Adipose tissue (tissue), 3 donors: Measurements from ENCODE around the gene ZDHHC1. TPM values are rescaled to one million over a fixed set of nuclear protein-coding genes. Genes with fewer than 3 reads are reported as not detected.
"Not testable (repeated sequence)": the region's sequence is repeated elsewhere in the genome, so short reads cannot be mapped to it uniquely, and the experiment has no call there.

ENCODE experiments used
- H3K27ac ChIP-seq: one replicate; pipeline ENCODE4 v1.5.1; 2013; ENCODE audit warnings: low read depth, low read length
- WGBS, 3 donors: extraction: QIAGEN DNeasy Blood & Tissue Kit; methylation state at CpG; one replicate each; pipeline ENCODE4 v1.1.7; 2013; 5-methylcytosine and 5-hydroxymethylcytosine counted together
- polyA plus RNA-seq, 3 donors: library from polyadenylated mRNA; stranded (reverse); fragments of 200-250 nt; gene quantifications; one replicate each; pipeline ENCODE4 v1.2.3, GENCODE V29; 2013
- donor health status: healthy with polysubstance abuse.
- donor health status: Bipolar disorder and iron deficiency.
- donor health status: healthy.

ZDHHC1 gene
- polyA plus RNA-seq, 3 donors: 6.8 to 8.9 (median 7.8) TPM

- H3K27ac ChIP-seq: no peak overlapping the region
- 62 to 90% (median 74%) methylated on average over 26 to 27 of the region's 27 CpGs for WGBS, 3 donors
Observed at GRCh38 chr16:67389911-67390815, 26.1 kb downstream of the ZDHHC1 start.

DNA sequence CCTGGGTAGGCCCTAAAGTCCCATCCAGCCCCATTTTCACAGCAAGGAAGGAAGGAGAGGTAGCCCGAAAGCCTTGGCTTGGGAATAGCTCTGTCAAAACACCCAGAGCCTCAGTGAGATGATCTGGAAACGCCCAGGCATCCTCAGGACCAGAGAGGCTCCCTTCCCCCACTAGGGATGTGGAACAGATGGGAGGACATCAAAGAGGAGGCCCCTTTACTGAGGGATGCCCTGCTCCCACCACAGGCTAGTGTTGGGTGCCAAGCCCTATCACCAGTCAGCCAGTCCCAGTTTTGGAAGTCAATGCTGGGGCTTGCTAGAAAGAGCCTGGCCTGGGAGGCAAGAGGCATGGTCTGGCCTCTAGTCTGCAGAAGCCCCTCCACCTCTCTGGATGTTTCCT, 27.7 kb downstream of the ZDHHC1 start:
- WGBS, 3 donors: 85 to 98% (median 89%) methylated on average over 2 of the region's 2 CpGs
- H3K27ac ChIP-seq: no peak overlapping the region

GRCh38 chr16:67388191-67388590, 28.1 kb downstream of the ZDHHC1 start:
- H3K27ac ChIP-seq: no peak overlapping the region
- WGBS, 3 donors: 88 to 95% (median 93%) methylated on average over 8 of the region's 8 CpGs

- H3K27ac ChIP-seq: no peak overlapping the region
- 83 to 90% (median 87%) methylated on average over 8 of the region's 8 CpGs for WGBS, 3 donors
Observed at GRCh38 chr16:67387479-67388079, 28.7 kb downstream of the ZDHHC1 start.

DNA sequence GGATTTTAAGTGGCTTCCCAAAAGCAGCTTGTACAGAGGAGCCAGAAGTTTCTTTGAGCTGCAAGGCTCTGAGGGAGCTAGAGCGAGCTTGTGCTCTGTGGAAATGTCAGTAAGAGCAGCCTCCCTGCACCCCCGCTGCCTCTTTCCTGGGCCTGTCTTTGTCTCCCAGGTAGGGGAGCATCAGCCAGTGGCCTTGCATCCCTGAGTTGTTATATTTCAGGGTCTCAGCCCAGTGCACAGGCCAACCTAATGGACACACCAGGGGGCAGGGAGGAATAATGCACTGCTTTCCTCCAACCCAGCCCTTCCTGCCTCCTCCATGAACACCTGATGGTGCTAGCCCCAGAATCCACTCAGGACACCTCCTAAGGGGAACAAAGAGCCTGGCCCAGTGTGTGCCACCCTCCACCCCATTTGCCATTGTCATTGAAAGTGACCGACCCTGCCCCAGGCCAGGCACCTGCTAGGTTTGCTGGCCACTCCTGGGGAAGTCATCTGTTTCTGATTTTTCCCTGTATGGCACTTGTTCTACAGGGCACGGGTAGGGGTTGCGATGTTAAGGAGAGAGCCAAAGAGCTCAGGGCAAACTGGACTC, 29.3 kb downstream of the ZDHHC1 start:
- H3K27ac ChIP-seq: no peak overlapping the region
- 90 to 97% (median 92%) methylated on average over 5 of the region's 5 CpGs for whole genome bisulfite sequencing, 3 donors

DNA sequence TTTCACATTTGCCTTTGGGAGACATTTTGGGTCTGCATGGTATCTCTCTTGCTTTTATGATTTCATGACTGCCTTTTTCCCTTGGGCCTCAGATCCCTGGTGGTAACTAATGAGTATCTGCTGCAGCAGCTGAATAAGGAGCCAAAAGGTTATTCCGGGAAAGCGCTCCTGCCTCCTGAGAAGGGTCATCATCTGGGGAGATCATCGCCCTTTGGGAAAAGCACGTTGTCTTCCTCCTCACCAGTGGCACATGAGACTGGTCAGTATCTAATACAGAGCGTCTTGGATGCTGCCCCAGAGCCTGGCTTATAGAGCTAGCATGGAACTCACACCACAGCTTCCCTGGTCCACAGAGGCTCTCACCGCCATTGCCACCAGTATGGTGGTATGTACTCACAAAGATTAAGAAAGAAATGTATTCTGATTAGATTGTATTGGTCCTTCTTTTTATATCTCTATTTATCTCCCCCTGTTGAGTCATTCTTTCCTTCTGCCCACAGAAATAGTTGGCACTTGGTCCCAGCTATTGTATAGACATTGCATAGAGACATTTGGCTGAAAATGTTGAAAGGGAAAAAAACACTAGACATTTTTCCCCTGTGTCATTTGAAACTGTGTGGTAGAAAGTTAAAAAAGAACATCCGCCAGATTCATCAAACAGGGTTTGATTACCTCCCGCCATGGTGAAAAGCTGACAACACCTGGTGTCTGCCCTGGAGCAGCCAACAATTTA, 31.3 kb downstream of the ZDHHC1 start:
- 85 to 90% (median 86%) methylated on average over 8 of the region's 8 CpGs for WGBS, 3 donors
- H3K27ac ChIP-seq: no peak overlapping the region

GRCh38 chr16:67383284-67383683, 33.0 kb downstream of the ZDHHC1 start:
- 79 to 92% (median 82%) methylated on average over 3 of the region's 3 CpGs for WGBS, 3 donors
- no peak overlapping the region for H3K27ac ChIP-seq

GRCh38 chr16:67378642-67379041, 37.6 kb downstream of the ZDHHC1 start:
- no peak overlapping the region for H3K27ac ChIP-seq
- 66 to 77% (median 75%) methylated on average over 1 of the region's 1 CpG for WGBS, 3 donors

- WGBS, 3 donors: 89 to 94% (median 92%) methylated on average over 11 of the region's 11 CpGs
- H3K27ac ChIP-seq: not testable (repeated sequence)
Observed at GRCh38 chr16:67376012-67376411, 40.3 kb downstream of the ZDHHC1 start.

DNA sequence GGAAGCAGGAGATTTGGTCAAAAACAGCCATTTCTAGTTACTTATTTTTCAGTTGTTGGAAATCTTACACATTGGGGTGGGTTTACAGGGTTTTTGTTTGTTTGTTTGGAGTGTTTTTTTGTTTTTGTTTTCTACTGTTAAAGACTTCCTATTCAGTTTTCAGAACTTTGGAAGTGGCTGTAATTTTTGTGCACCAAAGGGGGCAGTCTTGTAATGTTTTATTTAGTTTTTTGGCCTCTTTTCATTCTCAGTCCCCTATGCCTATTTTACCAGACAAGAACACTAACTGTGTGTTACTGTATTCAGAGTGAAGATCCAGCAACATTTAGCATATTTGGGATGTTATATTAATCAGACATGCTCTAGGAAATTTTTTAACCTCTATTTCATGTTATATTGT, 43.6 kb downstream of the ZDHHC1 start:
- no peak overlapping the region for H3K27ac ChIP-seq

DNA sequence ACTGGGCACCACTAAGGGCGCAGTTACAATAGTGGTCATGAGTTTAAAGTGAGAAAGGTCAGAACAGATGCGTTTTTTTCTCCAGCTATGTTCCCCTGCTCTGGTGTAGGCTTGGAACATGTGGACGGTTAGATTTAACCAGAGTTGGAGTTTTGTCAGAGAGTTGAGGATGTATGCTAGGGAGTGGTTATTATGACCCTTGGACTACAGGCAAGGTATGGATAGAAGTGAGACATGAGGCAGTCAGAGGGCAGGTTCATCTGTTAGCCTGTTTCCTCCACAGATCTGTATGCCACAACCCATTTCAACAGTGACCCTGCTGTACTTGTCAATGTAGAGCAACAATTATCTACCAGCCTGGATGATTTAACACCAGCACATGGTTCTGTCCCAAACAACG, 45.6 kb downstream of the ZDHHC1 start:
- no peak overlapping the region for H3K27ac ChIP-seq
- WGBS, 3 donors: 90 to 94% (median 93%) methylated on average over 4 of the region's 4 CpGs

- no peak overlapping the region for H3K27ac ChIP-seq
Observed at GRCh38 chr16:67364600-67365235, 51.6 kb downstream of the ZDHHC1 start.

GRCh38 chr16:67361038-67361437, 55.2 kb downstream of the ZDHHC1 start:
- WGBS, 3 donors: 70 to 79% (median 72%) methylated on average over 3 of the region's 3 CpGs
- no peak overlapping the region for H3K27ac ChIP-seq

GRCh38 chr16:67359540-67360269, 56.6 kb downstream of the ZDHHC1 start:
- 95 to 97% (median 95%) methylated on average over 8 of the region's 8 CpGs for WGBS, 3 donors
- H3K27ac ChIP-seq: not testable (repeated sequence)

DNA sequence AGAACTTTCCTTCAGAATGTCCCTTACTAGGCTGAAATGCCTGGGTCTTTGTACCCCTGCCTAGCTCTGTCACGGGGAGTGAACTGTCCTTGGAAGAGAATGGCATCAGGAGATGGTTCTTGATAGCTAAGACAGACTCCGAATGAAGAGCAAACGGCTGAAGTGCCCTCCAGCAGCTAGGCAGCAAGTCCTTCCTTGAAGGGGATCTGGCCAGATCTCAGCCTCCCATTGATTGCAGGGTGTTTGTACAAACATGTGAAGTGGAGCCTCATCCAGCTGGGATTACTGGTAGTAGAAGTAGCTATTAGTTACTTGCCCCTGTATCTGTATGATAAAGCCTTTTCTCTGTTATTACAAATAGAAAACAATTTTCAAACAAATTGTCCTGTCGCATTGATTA, 58.7 kb downstream of the ZDHHC1 start:
- 60 to 90% (median 81%) methylated on average over 4 of the region's 4 CpGs for WGBS, 3 donors
- no peak overlapping the region for H3K27ac ChIP-seq

DNA sequence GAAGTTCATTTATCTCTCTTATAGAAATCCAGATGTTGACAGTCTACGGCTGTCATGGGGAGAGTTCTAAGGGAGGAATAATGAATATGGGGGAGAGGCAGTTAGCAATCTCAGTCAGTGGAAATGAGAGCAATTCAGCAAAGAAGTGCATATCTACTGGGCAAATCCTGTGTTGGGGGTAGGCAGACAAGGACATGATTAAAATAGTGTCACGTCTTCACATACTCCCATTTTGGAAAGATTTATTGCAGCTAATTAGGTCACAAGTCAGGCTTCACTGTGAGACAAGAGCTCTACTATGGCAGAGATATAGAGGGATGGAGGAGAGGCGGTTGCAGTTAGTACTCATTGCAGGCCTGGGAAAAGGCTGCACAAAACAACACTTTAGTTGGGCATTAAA, 59.9 kb downstream of the ZDHHC1 start:
- H3K27ac ChIP-seq: no peak overlapping the region

DNA sequence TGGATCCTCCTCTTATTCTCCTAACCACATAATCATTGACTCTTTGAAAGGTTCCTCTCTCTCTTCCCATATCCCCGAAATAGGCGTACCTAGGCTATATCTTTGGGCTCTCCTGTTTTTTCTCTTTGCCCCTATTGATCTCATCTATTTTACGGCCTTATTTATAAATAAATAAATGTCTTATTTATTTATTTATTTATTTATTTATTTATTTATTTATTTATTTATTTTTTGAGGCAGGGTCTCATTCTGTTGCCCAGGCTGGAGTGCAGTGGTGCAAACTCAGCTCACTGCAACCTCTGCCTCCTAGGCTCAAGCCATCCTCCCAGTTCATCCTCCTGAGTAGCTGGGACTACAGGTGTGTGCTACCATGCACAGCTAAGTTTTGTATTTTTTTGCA, 63.8 kb downstream of the ZDHHC1 start:
- 95 to 97% (median 97%) methylated on average over 3 of the region's 3 CpGs for WGBS, 3 donors
- H3K27ac ChIP-seq: not testable (repeated sequence)

More for the DNA sequence above, 59.9 kb downstream of the ZDHHC1 start:
- 75 to 85% (median 76%) methylated on average over 3 of the region's 3 CpGs for WGBS, 3 donors

DNA sequence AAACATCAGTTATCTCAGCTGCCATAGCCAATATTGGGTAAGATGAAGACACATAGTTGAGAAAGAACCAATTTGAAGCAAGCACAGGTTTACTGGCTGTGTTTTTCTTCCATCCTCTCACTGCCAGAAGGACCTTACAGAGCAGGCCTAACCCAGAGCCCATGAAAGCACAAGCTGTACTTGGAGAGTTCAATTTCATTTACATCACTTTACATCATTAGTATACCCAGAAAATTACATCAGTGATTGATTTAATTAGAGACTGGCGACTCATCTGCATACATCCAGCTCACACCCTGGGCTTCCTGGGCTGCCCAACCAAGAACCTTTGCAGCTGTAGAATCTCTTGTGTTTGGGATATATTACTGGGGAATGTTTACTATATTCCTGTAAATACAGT, 66.0 kb downstream of the ZDHHC1 start:
- 92 to 95% (median 94%) methylated on average over 1 of the region's 1 CpG for WGBS, 3 donors
- no peak overlapping the region for H3K27ac ChIP-seq
